ENCODE measurements around the gene ITGB3.

The ITGB3 gene

GRCh38 chr17:47273245-47273644, 19.6 kb downstream of the ITGB3 start:
- in situ Hi-C loops (cut with MboI; ENCODE audit: low sequenced_read_pairs) = no loop called here

GRCh38 chr17:47274319-47275069, 20.9 kb downstream of the ITGB3 start:
- in situ Hi-C loops (cut with MboI; ENCODE audit: low sequenced_read_pairs) = no loop called here

GRCh38 chr17:47275245-47275984, 21.8 kb downstream of the ITGB3 start:
- in situ Hi-C loops (cut with MboI; ENCODE audit: low sequenced_read_pairs) = no loop called here

- in situ Hi-C loops (cut with MboI; ENCODE audit: low sequenced_read_pairs) = no loop called here
Measured at GRCh38 chr17:47276444-47276843, 22.8 kb downstream of the ITGB3 start.

GRCh38 chr17:47276868-47277267, 23.2 kb downstream of the ITGB3 start:
- in situ Hi-C loops (cut with MboI; ENCODE audit: low sequenced_read_pairs) = no loop called here

GRCh38 chr17:47277921-47278320, 24.3 kb downstream of the ITGB3 start:
- in situ Hi-C loops (cut with MboI; ENCODE audit: low sequenced_read_pairs) = no loop called here

- in situ Hi-C loops (cut with MboI; ENCODE audit: low sequenced_read_pairs) = no loop called here
Measured at GRCh38 chr17:47278561-47278960, 24.9 kb downstream of the ITGB3 start.

- in situ Hi-C loops (cut with MboI; ENCODE audit: low sequenced_read_pairs) = no loop called here
Measured at GRCh38 chr17:47279062-47279801, 25.6 kb downstream of the ITGB3 start.

- in situ Hi-C loops (cut with MboI; ENCODE audit: low sequenced_read_pairs) = no loop called here
Measured at GRCh38 chr17:47280072-47280811, 26.6 kb downstream of the ITGB3 start.

GRCh38 chr17:47281216-47281615, 27.6 kb downstream of the ITGB3 start:
- in situ Hi-C loops (cut with MboI; ENCODE audit: low sequenced_read_pairs) = no loop called here

GRCh38 chr17:47285003-47285402, 31.4 kb downstream of the ITGB3 start:
- in situ Hi-C loops (cut with MboI; ENCODE audit: low sequenced_read_pairs) = no loop called here

GRCh38 chr17:47286198-47286914, 32.7 kb downstream of the ITGB3 start:
- in situ Hi-C loops (cut with MboI; ENCODE audit: low sequenced_read_pairs) = no loop called here

GRCh38 chr17:47287068-47287467, 33.4 kb downstream of the ITGB3 start:
- in situ Hi-C loops (cut with MboI; ENCODE audit: low sequenced_read_pairs) = no loop called here

GRCh38 chr17:47287639-47288038, 34.0 kb downstream of the ITGB3 start:
- in situ Hi-C loops (cut with MboI; ENCODE audit: low sequenced_read_pairs) = no loop called here

- in situ Hi-C loops (cut with MboI; ENCODE audit: low sequenced_read_pairs) = no loop called here
Measured at GRCh38 chr17:47288531-47289116, 35.0 kb downstream of the ITGB3 start.

- in situ Hi-C loops (cut with MboI; ENCODE audit: low sequenced_read_pairs) = no loop called here
Measured at GRCh38 chr17:47289302-47289701, 35.7 kb downstream of the ITGB3 start.

- in situ Hi-C loops (cut with MboI; ENCODE audit: low sequenced_read_pairs) = no loop called here
Measured at GRCh38 chr17:47290870-47291241, 37.2 kb downstream of the ITGB3 start.

GRCh38 chr17:47291242-47291873, 37.7 kb downstream of the ITGB3 start:
- in situ Hi-C loops (cut with MboI; ENCODE audit: low sequenced_read_pairs) = no loop called here

- in situ Hi-C loops (cut with MboI; ENCODE audit: low sequenced_read_pairs) = no loop called here
Measured at GRCh38 chr17:47292206-47292605, 38.6 kb downstream of the ITGB3 start.
